Measurements from ENCODE around the gene METAP2.
A peak's percentile ranks its signal among the peaks of the same experiment; 100 is the strongest.
"Not testable (repeated sequence)": the region's sequence is repeated elsewhere in the genome, so short reads cannot be mapped to it uniquely, and the experiment has no call there.

Gene METAP2

GRCh38 chr12:95473884-95474659 is at the start of gene METAP2:
Gene METAP2, plus strand, starts transcription at chr12:95474152. Its CDS starts 28 bp downstream, at chr12:95474180.
- peak; percentile 92 to 93 for DNase-seq (ENCODE audit: low read depth in 2 of 2)

GRCh38 chr12:95424271-95424994 is 49.5 kb upstream of the METAP2 start:
- no peak for DNase-seq (ENCODE audit: low read depth in 2 of 2)

GRCh38 chr12:95429172-95429510 is 44.8 kb upstream of the METAP2 start:
- DNase-seq (ENCODE audit: low read depth in 2 of 2) = no peak

GRCh38 chr12:95431120-95431519 is 42.8 kb upstream of the METAP2 start:
- no peak for DNase-seq (ENCODE audit: low read depth in 2 of 2)

- no peak for DNase-seq (ENCODE audit: low read depth in 2 of 2)
Measured at GRCh38 chr12:95435355-95435754, 38.6 kb upstream of the METAP2 start.

- no peak for DNase-seq (ENCODE audit: low read depth in 2 of 2)
Measured at GRCh38 chr12:95437565-95437964, 36.4 kb upstream of the METAP2 start.

- DNase-seq (ENCODE audit: low read depth in 2 of 2) = no peak
Measured at GRCh38 chr12:95439461-95440230, 34.3 kb upstream of the METAP2 start.

GRCh38 chr12:95440401-95440800 is 33.6 kb upstream of the METAP2 start:
- no peak for DNase-seq (ENCODE audit: low read depth in 2 of 2)

GRCh38 chr12:95443459-95443858 is 30.5 kb upstream of the METAP2 start:
- DNase-seq (ENCODE audit: low read depth in 2 of 2) = no peak

GRCh38 chr12:95445099-95445498 is 28.9 kb upstream of the METAP2 start:
- not testable (repeated sequence) for DNase-seq (ENCODE audit: low read depth in 2 of 2)

- DNase-seq (ENCODE audit: low read depth in 2 of 2) = no peak
Measured at GRCh38 chr12:95445884-95446505, 28.0 kb upstream of the METAP2 start.

GRCh38 chr12:95446506-95446900 is 27.4 kb upstream of the METAP2 start:
- DNase-seq (ENCODE audit: low read depth in 2 of 2) = no peak

- DNase-seq (ENCODE audit: low read depth in 2 of 2) = not testable (repeated sequence)
Measured at GRCh38 chr12:95449656-95450055, 24.3 kb upstream of the METAP2 start.

GRCh38 chr12:95452501-95452900 is 21.5 kb upstream of the METAP2 start:
- DNase-seq (ENCODE audit: low read depth in 2 of 2) = not testable (repeated sequence)

- not testable (repeated sequence) for DNase-seq (ENCODE audit: low read depth in 2 of 2)
Measured at GRCh38 chr12:95453881-95454280, 20.1 kb upstream of the METAP2 start.

- DNase-seq (ENCODE audit: low read depth in 2 of 2) = not testable (repeated sequence)
Measured at GRCh38 chr12:95454780-95455215, 19.2 kb upstream of the METAP2 start.

GRCh38 chr12:95457605-95458004 is 16.3 kb upstream of the METAP2 start:
- not testable (repeated sequence) for DNase-seq (ENCODE audit: low read depth in 2 of 2)

- DNase-seq (ENCODE audit: low read depth in 2 of 2) = no peak
Measured at GRCh38 chr12:95458761-95459160, 15.2 kb upstream of the METAP2 start.

- no peak for DNase-seq (ENCODE audit: low read depth in 2 of 2)
Measured at GRCh38 chr12:95459310-95459709, 14.6 kb upstream of the METAP2 start.

GRCh38 chr12:95460105-95460504 is 13.8 kb upstream of the METAP2 start:
- DNase-seq (ENCODE audit: low read depth in 2 of 2) = no peak

GRCh38 chr12:95460896-95461295 is 13.1 kb upstream of the METAP2 start:
- DNase-seq (ENCODE audit: low read depth in 2 of 2) = no peak

- no peak for DNase-seq (ENCODE audit: low read depth in 2 of 2)
Measured at GRCh38 chr12:95462081-95462480, 11.9 kb upstream of the METAP2 start.

All from stimulated activated CD4-positive, alpha-beta T cell treated with anti-CD3 and anti-CD28 coated beads, Interleukin-12 subunit alpha, Interleukin-12 subunit beta, amount 100 ng/mL, for 24 hours (primary cell).